ENCODE measurements around the gene CHRNA4. TPM values are rescaled to one million over a fixed set of nuclear protein-coding genes. Genes with fewer than 3 reads are reported as not detected.
"Not testable (repeated sequence)": the region's sequence is repeated elsewhere in the genome, so short reads cannot be mapped to it uniquely, and the experiment has no call there.

The CHRNA4 gene
- total RNA-seq, 2 donors from 2014 or later = not detected

DNA sequence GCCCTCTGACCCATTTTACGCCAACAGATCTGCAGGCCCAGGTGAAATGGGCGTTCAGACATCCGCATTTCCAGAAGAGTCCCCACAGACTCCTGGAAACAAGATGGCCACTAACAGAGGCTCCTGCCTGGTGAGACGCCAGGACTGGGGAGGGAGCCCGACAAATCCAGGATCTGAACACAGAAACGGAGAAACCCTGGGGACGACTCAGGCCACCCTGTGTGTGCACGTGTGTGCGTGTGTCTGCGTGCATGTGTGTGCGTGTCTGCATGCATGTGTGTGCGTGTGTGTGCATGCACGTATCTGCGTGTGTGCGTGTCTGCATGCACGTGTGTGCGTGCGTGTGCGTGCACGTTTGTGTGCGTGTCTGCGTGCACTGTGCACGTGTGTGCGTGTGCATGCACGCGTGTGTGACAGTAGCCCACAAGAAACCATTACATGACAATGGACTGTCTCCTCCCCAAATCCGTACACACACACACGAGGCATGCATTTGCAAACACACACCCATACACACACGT is 24.9 kb downstream of the CHRNA4 start:
- H3K4me1 ChIP-seq = no peaks in the 10 kb centered on the region
- DNase-seq = no peak
- no peak overlapping the region for H3K27ac ChIP-seq
- TF ChIP-seq, protein P1, sequence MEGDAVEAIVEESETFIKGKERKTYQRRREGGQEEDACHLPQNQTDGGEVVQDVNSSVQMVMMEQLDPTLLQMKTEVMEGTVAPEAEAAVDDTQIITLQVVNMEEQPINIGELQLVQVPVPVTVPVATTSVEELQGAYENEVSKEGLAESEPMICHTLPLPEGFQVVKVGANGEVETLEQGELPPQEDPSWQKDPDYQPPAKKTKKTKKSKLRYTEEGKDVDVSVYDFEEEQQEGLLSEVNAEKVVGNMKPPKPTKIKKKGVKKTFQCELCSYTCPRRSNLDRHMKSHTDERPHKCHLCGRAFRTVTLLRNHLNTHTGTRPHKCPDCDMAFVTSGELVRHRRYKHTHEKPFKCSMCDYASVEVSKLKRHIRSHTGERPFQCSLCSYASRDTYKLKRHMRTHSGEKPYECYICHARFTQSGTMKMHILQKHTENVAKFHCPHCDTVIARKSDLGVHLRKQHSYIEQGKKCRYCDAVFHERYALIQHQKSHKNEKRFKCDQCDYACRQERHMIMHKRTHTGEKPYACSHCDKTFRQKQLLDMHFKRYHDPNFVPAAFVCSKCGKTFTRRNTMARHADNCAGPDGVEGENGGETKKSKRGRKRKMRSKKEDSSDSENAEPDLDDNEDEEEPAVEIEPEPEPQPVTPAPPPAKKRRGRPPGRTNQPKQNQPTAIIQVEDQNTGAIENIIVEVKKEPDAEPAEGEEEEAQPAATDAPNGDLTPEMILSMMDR (IDR thresholded peaks at IDR 0.05) = no peak
- no peak for TF ChIP-seq POLR2A (IDR thresholded peaks at IDR 0.05)
- no peak for ATAC-seq
- no peaks in the 10 kb centered on the region for H3K36me3 ChIP-seq (replicated peaks in 1 of 2; ENCODE audit: insufficient read depth in 1 of 2, low read depth in 2 of 2)
- H3K4me3 ChIP-seq = no peak overlapping the region
- WGBS, 2 donors = 77 to 79% methylated on average over 24 to 29 of the region's 29 CpGs
- intact Hi-C loops (cut with DNase I) = no loop called here
- H3K27me3 ChIP-seq = peaks cover 0 to 7% of the 10 kb centered on the region in 2 donors
- H3K9me3 ChIP-seq = no peaks in the 10 kb centered on the region

DNA sequence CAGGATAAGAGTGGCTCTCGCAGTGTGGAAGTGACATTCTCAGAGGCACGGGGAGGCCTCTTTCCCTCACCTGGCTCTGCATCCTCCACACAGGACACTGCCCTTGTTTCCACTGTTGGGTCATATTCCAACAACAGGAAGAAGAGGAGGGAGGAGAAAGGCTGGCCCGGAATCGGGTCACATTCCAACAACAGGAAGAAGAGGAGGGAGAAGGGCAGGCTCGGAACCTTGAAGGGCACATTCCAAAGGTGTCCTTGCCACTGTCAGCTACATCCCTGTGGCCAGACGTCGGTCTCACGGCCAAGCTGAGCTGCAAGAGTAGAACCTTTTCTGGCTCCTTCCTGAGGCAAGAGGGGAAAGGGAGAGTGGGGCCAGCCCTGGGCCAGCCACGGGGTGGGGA is 25.4 kb downstream of the CHRNA4 start:
- DNase-seq = no peak
- H3K36me3 ChIP-seq (replicated peaks in 1 of 2; ENCODE audit: insufficient read depth in 1 of 2, low read depth in 2 of 2) = no peaks in the 10 kb centered on the region
- no peak overlapping the region for H3K27ac ChIP-seq
- no peak for ATAC-seq
- H3K27me3 ChIP-seq = peaks cover 0 to 7% of the 10 kb centered on the region in 2 donors
- no peak overlapping the region for H3K4me3 ChIP-seq
- no peaks in the 10 kb centered on the region for H3K4me1 ChIP-seq
- H3K9me3 ChIP-seq = no peaks in the 10 kb centered on the region
- no peak for TF ChIP-seq POLR2A (IDR thresholded peaks at IDR 0.05)
- TF ChIP-seq, protein P1 (IDR thresholded peaks at IDR 0.05) = no peak
- intact Hi-C loops (cut with DNase I) = no loop called here
- WGBS, 2 donors = 38 to 42% methylated on average over 9 of the region's 9 CpGs

DNA sequence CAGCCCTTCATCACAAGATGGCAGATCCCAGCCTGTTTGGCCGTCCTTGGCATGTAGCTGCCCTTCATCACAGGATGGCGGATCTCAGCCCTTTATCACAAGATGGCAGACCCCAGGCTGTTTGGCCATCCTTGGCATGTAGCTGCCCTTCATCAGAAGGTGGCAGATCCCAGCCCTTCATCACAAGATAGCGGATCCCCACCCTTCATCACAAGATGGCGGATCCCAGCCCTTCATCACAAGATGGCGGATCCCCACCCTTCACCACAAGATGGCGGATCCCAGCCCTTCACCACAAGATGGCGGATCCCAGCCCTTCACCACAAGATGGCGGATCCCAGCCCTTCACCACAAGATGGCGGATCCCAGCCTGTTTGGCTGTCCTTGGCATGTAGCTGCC is 26.1 kb downstream of the CHRNA4 start:
- intact Hi-C loops (cut with DNase I); H3K27me3 ChIP-seq; H3K36me3 ChIP-seq (replicated peaks in 1 of 2; ENCODE audit: insufficient read depth in 1 of 2, low read depth in 2 of 2); H3K9me3 ChIP-seq; ATAC-seq; DNase-seq; H3K4me3 ChIP-seq; H3K27ac ChIP-seq; H3K4me1 ChIP-seq: not testable (repeated sequence)
- 70 to 73% methylated on average over 5 to 9 of the region's 9 CpGs for WGBS, 2 donors

DNA sequence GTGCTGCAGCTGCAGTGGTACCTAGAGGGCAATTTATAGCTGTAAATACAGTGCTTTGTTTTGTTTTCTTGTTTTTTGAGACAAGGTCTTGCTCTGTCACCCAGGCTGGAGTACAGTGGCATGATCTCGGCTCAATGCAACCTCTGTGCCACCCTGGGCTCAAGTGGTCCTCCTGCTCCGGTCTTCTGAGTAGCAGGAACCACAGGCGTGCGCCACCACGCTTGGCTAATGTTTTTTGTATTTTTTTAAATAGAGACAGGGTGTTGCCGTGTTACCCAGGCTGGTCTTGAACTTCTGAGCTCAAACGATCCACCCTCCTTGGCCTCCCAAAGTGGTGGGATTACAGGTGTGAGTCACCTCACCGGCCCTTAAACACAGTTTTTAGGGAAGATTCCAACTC is 26.8 kb downstream of the CHRNA4 start:
- intact Hi-C loops (cut with DNase I) = no loop called here
- no peak overlapping the region for H3K4me3 ChIP-seq
- H3K4me1 ChIP-seq = no peaks in the 10 kb centered on the region
- DNase-seq = no peak
- TF ChIP-seq, protein P1 (IDR thresholded peaks at IDR 0.05) = no peak
- no peak for TF ChIP-seq POLR2A (IDR thresholded peaks at IDR 0.05)
- peaks cover 0 to 7% of the 10 kb centered on the region in 2 donors for H3K27me3 ChIP-seq
- 65 to 68% methylated on average over 8 of the region's 8 CpGs for WGBS, 2 donors
- no peaks in the 10 kb centered on the region for H3K9me3 ChIP-seq
- no peak overlapping the region for H3K27ac ChIP-seq
- no peak for ATAC-seq
- no peaks in the 10 kb centered on the region for H3K36me3 ChIP-seq (replicated peaks in 1 of 2; ENCODE audit: insufficient read depth in 1 of 2, low read depth in 2 of 2)

DNA sequence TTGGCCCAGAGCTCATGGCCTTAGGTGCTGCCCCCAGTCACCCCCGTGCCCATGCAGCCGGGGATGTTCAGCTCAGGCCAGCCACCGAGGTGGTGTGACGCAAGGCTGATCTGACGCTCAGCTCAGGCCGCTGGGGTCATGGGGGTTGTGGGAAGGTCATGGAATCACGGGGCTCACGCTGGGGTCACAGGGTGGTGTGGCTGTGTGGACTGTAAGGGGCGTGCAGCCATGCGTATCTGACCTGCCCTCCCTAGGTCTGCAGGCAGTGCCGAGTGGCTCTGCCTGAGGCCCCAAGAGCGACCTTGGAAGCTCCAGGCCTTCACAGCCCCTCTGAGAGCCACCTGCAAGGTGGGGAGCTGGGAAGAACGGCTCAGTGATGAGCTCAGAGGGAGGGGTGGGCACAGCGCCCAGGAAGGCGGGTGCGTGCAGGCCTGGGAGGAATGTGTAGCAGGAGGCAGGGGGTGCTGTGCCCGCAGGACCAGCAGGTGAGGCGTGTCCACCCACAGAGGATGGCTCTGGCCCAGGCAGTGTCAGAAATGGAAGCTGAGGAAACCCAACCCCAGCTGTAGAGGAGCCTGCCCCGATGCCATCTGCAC is 27.8 kb downstream of the CHRNA4 start:
- intact Hi-C loops (cut with DNase I) = no loop called here
- ATAC-seq (no peak), DNase-seq (no peak)
- Histone ChIP-seq H3K27me3 (peaks cover 0 to 7% of the 10 kb centered on the region in 2 donors), H3K9me3 (no peaks in the 10 kb centered on the region), H3K36me3 (replicated peaks in 1 of 2; ENCODE audit: insufficient read depth in 1 of 2, low read depth in 2 of 2) (no peaks in the 10 kb centered on the region), H3K4me1 (no peaks in the 10 kb centered on the region), H3K27ac (no peak overlapping the region), H3K4me3 (no peak overlapping the region)
- WGBS, 2 donors = 50 to 69% methylated on average over 8 to 19 of the region's 19 CpGs
- TF ChIP-seq POLR2A (IDR thresholded peaks at IDR 0.05) = no peak
- TF ChIP-seq, protein P1 (IDR thresholded peaks at IDR 0.05) = no peak
